HepG2 (cell line): ENCODE data around the gene PRKAR1A. TPM values are rescaled to one million over a fixed set of nuclear protein-coding genes. Genes with fewer than 3 reads are reported as not detected.

ENCODE experiments used
- ARID5B ChIP-seq: IDR thresholded peaks from 2 replicates; pipeline ENCODE4 v1.4.0; 2020; ENCODE audit warnings: mild to moderate bottlenecking, missing genetic modification reagents
- ASH2L ChIP-seq: fragments of 300-600, 200-600 bp; sonication (generic); IDR thresholded peaks from 2 replicates; pipeline ENCODE4 v1.7.0; 2017; ENCODE audit warnings: low read depth, mild to moderate bottlenecking, moderate library complexity, mixed read lengths, low read length; ENCODE audit not compliant: insufficient read length
- CENPBD1 ChIP-seq: sonication (generic); formaldehyde crosslinking; IDR thresholded peaks from 2 replicates; pipeline ENCODE4 v1.8.0; 2022; ENCODE audit warnings: missing genetic modification reagents, low read depth, mild to moderate bottlenecking, borderline replicate concordance
- CHCHD3 ChIP-seq: sonication (generic); formaldehyde crosslinking; IDR thresholded peaks from 2 replicates; pipeline ENCODE4 v1.8.0; 2022; ENCODE audit warnings: mild to moderate bottlenecking, missing genetic modification reagents, moderate library complexity
- HNF1A ChIP-seq, 2 experiments: sonication (generic) in 1 of 2; formaldehyde crosslinking in 1 of 2; IDR thresholded peaks; 2 replicates each; pipeline versions ENCODE4 v1.4.0 to v1.6.1; 2016 to 2020; ENCODE audit warnings: borderline replicate concordance in 1 of 2, low read depth in 1 of 2, mild to moderate bottlenecking in 1 of 2, missing genetic modification reagents in 1 of 2
- HNF4G ChIP-seq, 2 experiments: sonication (generic) in 1 of 2; formaldehyde crosslinking in 1 of 2; IDR thresholded peaks; 2 replicates each; pipeline versions ENCODE4 v1.4.0 to v1.6.1; 2011 to 2020; ENCODE audit warnings: borderline replicate concordance in 2 of 2, low read depth in 2 of 2, mild to moderate bottlenecking in 2 of 2, low read length in 1 of 2, missing genetic modification reagents in 1 of 2, moderate library complexity in 1 of 2
- ISL2 ChIP-seq: sonication (generic); formaldehyde crosslinking; IDR thresholded peaks from 2 replicates; pipeline ENCODE4 v1.5.0; 2020; ENCODE audit warnings: missing genetic modification reagents
- KAT8 ChIP-seq: IDR thresholded peaks from 2 replicates; pipeline ENCODE4 v1.6.1; 2016; ENCODE audit warnings: missing genetic modification reagents, missing compliant biosample characterization
- KDM5B ChIP-seq: sonication (generic); formaldehyde crosslinking; IDR thresholded peaks from 2 replicates; pipeline ENCODE4 v1.4.0; 2020; ENCODE audit warnings: missing genetic modification reagents, mild to moderate bottlenecking, borderline replicate concordance
- KLF13 ChIP-seq: sonication (generic); formaldehyde crosslinking; IDR thresholded peaks from 2 replicates; pipeline ENCODE4 v1.4.0; 2020; ENCODE audit warnings: mild to moderate bottlenecking, missing genetic modification reagents
- MAFK ChIP-seq, 2 experiments: IDR thresholded peaks in 1 of 2; conservative IDR thresholded peaks in 1 of 2; 2 replicates each; pipeline ENCODE4 v1.6.1; 2011; ENCODE audit warnings: improper control_type of control experiment in 2 of 2, low read length in 2 of 2
- MED13 ChIP-seq: sonication (generic); formaldehyde crosslinking; IDR thresholded peaks from 2 replicates; pipeline ENCODE4 v1.5.0; 2020; ENCODE audit warnings: missing genetic modification reagents
- NBN ChIP-seq: fragments of 450-650 bp; conservative IDR thresholded peaks from 2 replicates; pipeline ENCODE4 v1.6.1; 2017
- NR2F1 ChIP-seq, 2 experiments: fragments of 450-650 bp in 1 of 2; formaldehyde crosslinking in 1 of 2; IDR thresholded peaks; 2 replicates each; pipeline versions ENCODE4 v1.5.0 to v1.6.1; 2016 to 2020; ENCODE audit warnings: mild to moderate bottlenecking in 1 of 2, missing compliant biosample characterization in 1 of 2, missing genetic modification reagents in 1 of 2, moderate library complexity in 1 of 2
- RARA ChIP-seq: IDR thresholded peaks from 2 replicates; pipeline ENCODE4 v1.6.1; 2016; ENCODE audit warnings: missing genetic modification reagents, missing compliant biosample characterization
- SETDB1 ChIP-seq: sonication (generic); formaldehyde crosslinking; IDR thresholded peaks from 2 replicates; pipeline ENCODE4 v1.5.1; 2020; ENCODE audit warnings: missing genetic modification reagents, mild to moderate bottlenecking, borderline replicate concordance
- SP140L ChIP-seq: sonication (generic); formaldehyde crosslinking; IDR thresholded peaks from 2 replicates; pipeline ENCODE4 v1.4.0; 2020; ENCODE audit warnings: missing genetic modification reagents, borderline replicate concordance
- TBX3 ChIP-seq: fragments of 450-650 bp; IDR thresholded peaks from 2 replicates; pipeline ENCODE4 v1.6.1; 2017; ENCODE audit warnings: antibody characterized with exemption, mild to moderate bottlenecking, inconsistent platforms, borderline replicate concordance
- ZFP37 ChIP-seq: sonication (generic); formaldehyde crosslinking; IDR thresholded peaks from 2 replicates; pipeline ENCODE4 v1.4.0; 2020; ENCODE audit warnings: missing genetic modification reagents, borderline replicate concordance
- ZNF451 ChIP-seq: sonication (generic); formaldehyde crosslinking; IDR thresholded peaks from 2 replicates; pipeline ENCODE4 v1.5.0; 2020; ENCODE audit warnings: mild to moderate bottlenecking, missing genetic modification reagents
- ZNF652 ChIP-seq: IDR thresholded peaks from 2 replicates; pipeline ENCODE4 v1.6.1; 2016; ENCODE audit warnings: low read depth, borderline replicate concordance
- polyA plus RNA-seq, 8 experiments: library from polyadenylated mRNA; depleted of rRNA in 3 of 8; stranded (reverse) in 7 of 8; unstranded in 1 of 8; fragments of >200 nt; fragmentation: Illumina TruSeq in 4 of 8; extraction: Trizol in 4 of 8; gene quantifications; 2 replicates each; pipeline versions ENCODE4 v1.2.1 to v1.2.3, GENCODE V29; 2011 to 2016; ENCODE audit warnings: low read depth in 4 of 8, missing spikeins in 1 of 8, mixed read lengths in 1 of 8; ENCODE audit not compliant: insufficient read depth in 1 of 8
- total RNA-seq, 5 experiments: library from RNA; depleted of rRNA; stranded (reverse); fragments of >200 nt; fragmentation: Illumina TruSeq; extraction: Trizol; gene quantifications; 2 replicates each; pipeline ENCODE4 v1.2.3, GENCODE V29; 2016; ENCODE audit warnings: low read depth in 1 of 5

Gene PRKAR1A
- total and polyA plus RNA-seq, 2 of the 13 experiments (the other 11 are each of a cell fraction or from before 2014, with no cell fraction given) = 265 to 266 TPM

- TF ChIP-seq MAFK (conservative IDR thresholded peaks at IDR 0.05 in 1 of 2, IDR thresholded peaks at IDR 0.05 in 1 of 2; ENCODE audit: low read length in 2 of 2) = no peak
- peak; percentile 27; the same call in 1 of the 2 replicates for TF ChIP-seq TBX3
- TF ChIP-seq NBN = no peak
- TF ChIP-seq ASH2L = peak; percentile 84
- TF ChIP-seq SP140L (CRISPR knock-in tag) = 0 out of 2 replicates have a peak, but pooled peaks have one; percentile 44
- TF ChIP-seq KAT8 (CRISPR knock-in tag) = 0 out of 2 replicates have a peak, but pooled peaks have one; percentile 32
- TF ChIP-seq NR2F1 (CRISPR knock-in tag; IDR thresholded peaks at IDR 0.05) = peak in 1 of 2 experiments; percentile 52; a peak in 2 of 4 replicates
- peak; percentile 63; the same call in 1 of the 2 replicates for TF ChIP-seq ARID5B (CRISPR knock-in tag)
- no peak for TF ChIP-seq SETDB1 (CRISPR knock-in tag)
- 0 out of 2 replicates have a peak, but pooled peaks have one; percentile 21 for TF ChIP-seq HNF1A (IDR thresholded peaks at IDR 0.05; ENCODE audit: low read depth)
- TF ChIP-seq HNF1A (CRISPR knock-in tag; IDR thresholded peaks at IDR 0.05; ENCODE audit: borderline replicate concordance) = no peak
- no peak for TF ChIP-seq MED13 (CRISPR knock-in tag)
- TF ChIP-seq CENPBD1 (CRISPR knock-in tag) = no peak
- 0 out of 2 replicates have a peak, but pooled peaks have one; percentile 19 for TF ChIP-seq ISL2
- peak; percentile 42 for TF ChIP-seq RARA (CRISPR knock-in tag)
- no peak for TF ChIP-seq ZNF451 (CRISPR knock-in tag)
- peak; percentile 93 for TF ChIP-seq HNF4G (IDR thresholded peaks at IDR 0.05; ENCODE audit: borderline replicate concordance, low read depth, low read length)
- TF ChIP-seq HNF4G (CRISPR knock-in tag; IDR thresholded peaks at IDR 0.05; ENCODE audit: borderline replicate concordance, low read depth) = 0 out of 2 replicates have a peak, but pooled peaks have one; percentile 50
- TF ChIP-seq CHCHD3 (CRISPR knock-in tag) = no peak
- no peak for TF ChIP-seq ZFP37
- TF ChIP-seq KLF13 = no peak
- no peak for TF ChIP-seq ZNF652 (CRISPR knock-in tag)
- TF ChIP-seq KDM5B (CRISPR knock-in tag) = no peak
Measured at GRCh38 chr17:68598545-68598961, 86.3 kb downstream of the PRKAR1A start (continued).
